ENCODE data around the gene NTPCR.
A peak's percentile ranks its signal among the peaks of the same experiment; 100 is the strongest.
"Not testable (repeated sequence)": the region's sequence is repeated elsewhere in the genome, so short reads cannot be mapped to it uniquely, and the experiment has no call there.

The NTPCR gene

GRCh38 chr1:232950197-232951176, at the start of gene NTPCR:
TSS of gene NTPCR (plus strand) at chr1:232950611. CDS start at chr1:232950711, 100 bp downstream.
- peak; percentile 91 for DNase-seq

GRCh38 chr1:232900818-232901217, 49.6 kb upstream of the NTPCR start:
- no peak for DNase-seq

- DNase-seq, result no peak
These were observed 49.2 kb upstream of the NTPCR start for GRCh38 chr1:232901255-232901654.

GRCh38 chr1:232902774-232903350, 47.5 kb upstream of the NTPCR start:
- no peak for DNase-seq

GRCh38 chr1:232904131-232904530, 46.3 kb upstream of the NTPCR start:
- no peak for DNase-seq

- DNase-seq, result no peak
These were observed 45.8 kb upstream of the NTPCR start for GRCh38 chr1:232904566-232904965.

- DNase-seq, result no peak
These were observed 44.9 kb upstream of the NTPCR start for GRCh38 chr1:232905331-232906034.

GRCh38 chr1:232906441-232906840, 44.0 kb upstream of the NTPCR start:
- no peak for DNase-seq

GRCh38 chr1:232908831-232909230, 41.6 kb upstream of the NTPCR start:
- DNase-seq, result no peak

- no peak for DNase-seq
These were observed 40.7 kb upstream of the NTPCR start for GRCh38 chr1:232909752-232910151.

- DNase-seq, result no peak
These were observed 39.3 kb upstream of the NTPCR start for GRCh38 chr1:232911027-232911599.

GRCh38 chr1:232912845-232913580, 37.4 kb upstream of the NTPCR start:
- DNase-seq, result no peak

- not testable (repeated sequence) for DNase-seq
These were observed 36.1 kb upstream of the NTPCR start for GRCh38 chr1:232914271-232914670.

GRCh38 chr1:232915212-232915611, 35.2 kb upstream of the NTPCR start:
- no peak for DNase-seq

GRCh38 chr1:232917053-232917452, 33.4 kb upstream of the NTPCR start:
- DNase-seq, result no peak

- DNase-seq, result no peak
These were observed 29.0 kb upstream of the NTPCR start for GRCh38 chr1:232921381-232921780.

GRCh38 chr1:232922485-232922884, 27.9 kb upstream of the NTPCR start:
- DNase-seq, result no peak

GRCh38 chr1:232923739-232924386, 26.5 kb upstream of the NTPCR start:
- no peak for DNase-seq

- no peak for DNase-seq
These were observed 25.5 kb upstream of the NTPCR start for GRCh38 chr1:232924874-232925273.

GRCh38 chr1:232925421-232926220, 24.8 kb upstream of the NTPCR start:
- DNase-seq, result no peak

GRCh38 chr1:232927166-232927565, 23.2 kb upstream of the NTPCR start:
- not testable (repeated sequence) for DNase-seq
